GM18861 (cell line): Measurements from ENCODE around the gene DNAJB11.
"Not testable (repeated sequence)": the region's sequence is repeated elsewhere in the genome, so short reads cannot be mapped to it uniquely, and the experiment has no call there.

ENCODE experiments used
- ATAC-seq: cut with Tn5 transposase; IDR thresholded peaks from one replicate; pipeline ENCODE4 v1.9.1; 2021; ENCODE audit not compliant: unreplicated experiment

Gene DNAJB11

GRCh38 chr3:186570096-186570940 is at the start of gene DNAJB11:
Gene DNAJB11 (plus strand): TSS chr3:186570720. CDS start chr3:186570898, 178 bp downstream.
- peak; percentile 85 for ATAC-seq

- ATAC-seq = peak; percentile 45
Observed at GRCh38 chr3:186520957-186521842, 49.3 kb upstream of the DNAJB11 start.

- no peak for ATAC-seq
Observed at GRCh38 chr3:186523022-186523421, 47.5 kb upstream of the DNAJB11 start.

- no peak for ATAC-seq
Observed at GRCh38 chr3:186523434-186523833, 47.1 kb upstream of the DNAJB11 start.

GRCh38 chr3:186524616-186525015 is 45.9 kb upstream of the DNAJB11 start:
- no peak for ATAC-seq

- peak; percentile 30 for ATAC-seq
Observed at GRCh38 chr3:186525369-186526255, 44.9 kb upstream of the DNAJB11 start.

GRCh38 chr3:186526256-186526606 is 44.3 kb upstream of the DNAJB11 start:
- ATAC-seq = peak; percentile 44

- no peak for ATAC-seq
Observed at GRCh38 chr3:186529201-186529999, 41.1 kb upstream of the DNAJB11 start.

- no peak for ATAC-seq
Observed at GRCh38 chr3:186530415-186530814, 40.1 kb upstream of the DNAJB11 start.

- not testable (repeated sequence) for ATAC-seq
Observed at GRCh38 chr3:186531694-186532093, 38.8 kb upstream of the DNAJB11 start.

- ATAC-seq = peak; percentile 44
Observed at GRCh38 chr3:186532598-186533072, 37.9 kb upstream of the DNAJB11 start.

- ATAC-seq = peak; percentile 79
Observed at GRCh38 chr3:186534113-186534669, 36.3 kb upstream of the DNAJB11 start.

GRCh38 chr3:186536883-186537844 is 33.4 kb upstream of the DNAJB11 start:
- ATAC-seq = no peak

GRCh38 chr3:186538779-186539178 is 31.7 kb upstream of the DNAJB11 start:
- ATAC-seq = no peak

GRCh38 chr3:186540221-186540834 is 30.2 kb upstream of the DNAJB11 start:
- ATAC-seq = peak; percentile 49

GRCh38 chr3:186540835-186541226 is 29.7 kb upstream of the DNAJB11 start:
- ATAC-seq = no peak

GRCh38 chr3:186544281-186544680 is 26.2 kb upstream of the DNAJB11 start, which contains the start of gene CRYGS:
Gene CRYGS (minus strand): TSS chr3:186544380. CDS start chr3:186544326, 54 bp downstream.
- ATAC-seq = no peak

GRCh38 chr3:186549497-186549896 is 21.0 kb upstream of the DNAJB11 start:
- no peak for ATAC-seq
